ENCODE results near the gene RGS9BP. TPM values are rescaled to one million over a fixed set of nuclear protein-coding genes. Genes with fewer than 3 reads are reported as not detected.
"Not testable (repeated sequence)": the region's sequence is repeated elsewhere in the genome, so short reads cannot be mapped to it uniquely, and the experiment has no call there.

The RGS9BP gene
- total and polyA plus RNA-seq, 7 donors, result 0.04 to 0.82 (median 0.32) TPM; not detected in 3

DNA sequence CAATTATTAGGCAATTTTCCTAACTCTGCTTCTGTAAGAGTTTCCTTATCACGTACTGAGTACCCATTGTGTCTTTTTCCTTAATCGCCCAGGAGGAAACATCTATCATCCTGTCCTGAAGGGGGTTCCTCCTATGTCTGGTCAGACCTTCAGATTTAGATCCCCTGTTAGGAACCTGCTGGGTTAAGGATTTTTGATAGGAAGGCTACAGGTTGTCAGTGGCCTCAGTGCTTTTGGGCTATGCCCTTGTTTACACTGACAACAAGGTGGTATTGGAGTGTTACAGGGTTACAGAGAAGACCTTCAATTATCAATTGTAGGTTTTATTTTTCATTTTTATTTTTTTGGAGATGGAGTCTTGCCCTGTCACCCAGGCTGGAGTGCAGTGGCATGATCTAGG is 19.2 kb downstream of the RGS9BP start:
- DNase-seq; intact Hi-C loops (cut with DNase I); H3K27me3 ChIP-seq; H3K4me3 ChIP-seq; H3K9me3 ChIP-seq; H3K27ac ChIP-seq: not testable (repeated sequence)
- WGBS, 2 donors, result 45 to 74% methylated on average over 2 of the region's 2 CpGs
- Histone ChIP-seq H3K4me1 (peaks cover 0 to 47% (median 41%) of the 10 kb centered on the region in 4 donors), H3K36me3 (peaks cover 0 to 26% (median 6%) of the 10 kb centered on the region in 4 donors)

DNA sequence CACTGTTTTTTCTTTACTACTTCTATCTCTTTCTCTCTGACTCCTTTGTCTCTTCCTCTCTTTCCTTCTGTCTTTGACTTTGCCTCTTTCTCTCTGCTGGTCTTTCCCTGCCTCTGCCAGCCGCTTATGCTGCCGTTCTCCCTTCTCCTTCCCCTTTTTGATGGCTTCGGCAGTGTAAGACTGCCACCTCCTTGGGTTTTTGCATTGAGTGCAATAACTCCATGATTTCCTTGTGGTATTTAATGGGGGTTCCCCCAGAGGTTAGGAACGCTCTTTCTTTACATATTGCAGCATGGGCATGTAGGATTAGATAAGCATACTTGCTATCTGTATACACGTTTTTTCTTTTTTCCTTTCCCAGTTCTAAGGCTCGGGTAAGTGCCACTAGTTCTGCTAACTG is 19.9 kb downstream of the RGS9BP start:
- peaks cover 0 to 46% (median 39%) of the 10 kb centered on the region in 4 donors for H3K4me1 ChIP-seq
- H3K27me3 ChIP-seq; H3K27ac ChIP-seq; H3K9me3 ChIP-seq; H3K4me3 ChIP-seq; DNase-seq; intact Hi-C loops (cut with DNase I): not testable (repeated sequence)
- H3K36me3 ChIP-seq, result peaks cover 0 to 30% (median 6%) of the 10 kb centered on the region in 4 donors
- 62 to 87% methylated on average over 6 of the region's 6 CpGs for WGBS, 2 donors

DNA sequence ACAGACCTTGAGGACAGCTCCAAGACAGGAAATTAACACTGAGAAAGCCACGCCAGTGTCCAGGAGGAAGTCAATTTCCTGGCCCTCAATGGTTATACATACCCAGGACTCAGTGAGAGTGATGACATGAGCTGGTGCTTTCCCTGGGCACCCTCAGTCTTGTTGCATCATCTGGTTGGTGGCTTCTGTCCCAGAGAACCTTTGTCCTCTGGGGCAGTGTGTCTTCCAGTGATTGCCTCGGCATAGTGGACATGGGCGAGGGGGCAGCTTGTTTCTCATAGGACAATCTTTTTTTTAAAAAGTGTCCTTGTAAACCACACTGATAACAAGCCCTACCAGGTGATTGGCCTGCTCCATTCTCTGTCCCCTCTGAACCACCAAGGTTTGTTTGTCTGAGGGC is 21.1 kb downstream of the RGS9BP start:
- DNase-seq; H3K27ac ChIP-seq; H3K27me3 ChIP-seq; intact Hi-C loops (cut with DNase I); H3K9me3 ChIP-seq; H3K4me3 ChIP-seq: not testable (repeated sequence)
- peaks cover 0 to 30% (median 6%) of the 10 kb centered on the region in 4 donors for H3K36me3 ChIP-seq
- 76 to 86% methylated on average over 3 of the region's 3 CpGs for WGBS, 2 donors
- H3K4me1 ChIP-seq, result peaks cover 0 to 43% (median 31%) of the 10 kb centered on the region in 4 donors

DNA sequence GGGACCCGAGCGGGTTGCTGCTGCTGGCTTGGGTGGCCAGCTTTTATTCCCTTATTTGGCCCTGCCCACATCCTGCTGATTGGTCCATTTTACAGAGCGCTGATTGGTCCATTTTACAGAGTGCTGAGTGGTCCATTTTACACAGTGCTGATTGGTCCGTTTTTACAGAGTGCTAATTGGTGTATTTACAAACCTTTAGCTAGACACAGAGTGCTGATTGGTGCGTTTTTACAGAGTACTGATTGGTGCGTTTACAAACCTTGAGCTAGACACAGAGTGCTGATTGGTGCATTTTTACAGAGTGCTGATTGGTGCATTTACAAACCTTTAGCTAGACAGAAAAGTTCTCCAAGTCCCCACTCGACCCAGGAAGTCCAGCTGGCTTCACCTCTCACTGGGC is 24.5 kb downstream of the RGS9BP start:
- H3K27ac ChIP-seq; DNase-seq; H3K27me3 ChIP-seq; intact Hi-C loops (cut with DNase I); H3K4me3 ChIP-seq: not testable (repeated sequence)
- peaks cover 0 to 22% (median 3%) of the 10 kb centered on the region in 4 donors for H3K4me1 ChIP-seq
- peaks cover 3 to 11% (median 8%) of the 10 kb centered on the region in 4 donors for H3K9me3 ChIP-seq
- peaks cover 0 to 43% (median 8%) of the 10 kb centered on the region in 4 donors for H3K36me3 ChIP-seq
- 96 to 97% methylated on average over 7 of the region's 7 CpGs for WGBS, 2 donors

DNA sequence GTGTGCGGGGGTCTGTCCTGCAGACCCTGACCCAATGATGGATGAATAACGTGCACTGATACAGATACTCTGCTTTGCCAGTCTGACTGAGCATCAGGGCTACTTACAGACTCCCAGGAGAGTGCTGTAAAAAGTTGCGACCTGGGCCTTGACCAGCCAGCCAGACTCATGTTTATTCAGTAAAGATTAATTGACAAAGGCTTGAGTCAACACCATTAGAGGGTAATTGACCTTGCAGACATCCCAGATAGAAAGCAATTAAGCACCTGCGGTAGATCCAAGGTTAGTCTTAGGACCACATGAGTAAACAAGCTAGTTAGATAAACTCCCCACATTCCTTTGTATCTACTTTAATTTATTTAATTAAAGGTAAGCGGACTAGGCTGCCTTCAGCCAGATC is 26.4 kb downstream of the RGS9BP start:
- H3K9me3 ChIP-seq, result peaks cover 3 to 11% (median 8%) of the 10 kb centered on the region in 4 donors
- peaks cover 0 to 46% (median 8%) of the 10 kb centered on the region in 4 donors for H3K36me3 ChIP-seq
- no peak for DNase-seq
- peaks cover 0 to 13% (median 0%) of the 10 kb centered on the region in 4 donors for H3K4me1 ChIP-seq
- H3K27ac ChIP-seq, result no peak overlapping the region
- intact Hi-C loops (cut with DNase I), result no loop called here
- 36 to 74% methylated on average over 5 of the region's 5 CpGs for WGBS, 2 donors
- no peak overlapping the region for H3K4me3 ChIP-seq
- TF ChIP-seq POLR2A (IDR thresholded peaks at IDR 0.05) (no peak), POLR2AphosphoS5 (IDR thresholded peaks at IDR 0.05) (no peak), EP300 (IDR thresholded peaks at IDR 0.05) (no peak)
- TF ChIP-seq, protein P1, sequence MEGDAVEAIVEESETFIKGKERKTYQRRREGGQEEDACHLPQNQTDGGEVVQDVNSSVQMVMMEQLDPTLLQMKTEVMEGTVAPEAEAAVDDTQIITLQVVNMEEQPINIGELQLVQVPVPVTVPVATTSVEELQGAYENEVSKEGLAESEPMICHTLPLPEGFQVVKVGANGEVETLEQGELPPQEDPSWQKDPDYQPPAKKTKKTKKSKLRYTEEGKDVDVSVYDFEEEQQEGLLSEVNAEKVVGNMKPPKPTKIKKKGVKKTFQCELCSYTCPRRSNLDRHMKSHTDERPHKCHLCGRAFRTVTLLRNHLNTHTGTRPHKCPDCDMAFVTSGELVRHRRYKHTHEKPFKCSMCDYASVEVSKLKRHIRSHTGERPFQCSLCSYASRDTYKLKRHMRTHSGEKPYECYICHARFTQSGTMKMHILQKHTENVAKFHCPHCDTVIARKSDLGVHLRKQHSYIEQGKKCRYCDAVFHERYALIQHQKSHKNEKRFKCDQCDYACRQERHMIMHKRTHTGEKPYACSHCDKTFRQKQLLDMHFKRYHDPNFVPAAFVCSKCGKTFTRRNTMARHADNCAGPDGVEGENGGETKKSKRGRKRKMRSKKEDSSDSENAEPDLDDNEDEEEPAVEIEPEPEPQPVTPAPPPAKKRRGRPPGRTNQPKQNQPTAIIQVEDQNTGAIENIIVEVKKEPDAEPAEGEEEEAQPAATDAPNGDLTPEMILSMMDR (IDR thresholded peaks at IDR 0.05), result no peak
- no peaks in the 10 kb centered on the region for H3K27me3 ChIP-seq

DNA sequence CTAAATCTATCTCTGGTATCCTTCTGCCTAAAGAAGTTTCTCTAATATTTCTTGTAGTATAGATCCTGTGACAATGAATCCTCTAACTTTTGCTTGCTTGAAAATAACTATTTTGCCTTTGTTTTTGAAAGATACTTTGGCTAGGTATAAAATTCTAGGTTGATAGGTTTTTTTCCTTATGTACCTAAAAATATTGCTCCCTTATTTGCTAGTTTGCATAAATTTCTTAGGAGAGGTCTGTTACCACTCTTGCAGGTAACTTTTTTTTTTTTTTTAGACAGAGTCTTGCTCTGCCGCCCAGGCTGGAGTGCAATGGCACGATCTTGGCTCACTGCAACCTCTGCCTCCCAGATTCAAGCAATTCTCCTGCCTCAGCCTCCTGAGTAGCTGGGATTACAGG is 28.4 kb downstream of the RGS9BP start:
- 96 to 100% methylated on average over 2 of the region's 2 CpGs for WGBS, 2 donors

DNA sequence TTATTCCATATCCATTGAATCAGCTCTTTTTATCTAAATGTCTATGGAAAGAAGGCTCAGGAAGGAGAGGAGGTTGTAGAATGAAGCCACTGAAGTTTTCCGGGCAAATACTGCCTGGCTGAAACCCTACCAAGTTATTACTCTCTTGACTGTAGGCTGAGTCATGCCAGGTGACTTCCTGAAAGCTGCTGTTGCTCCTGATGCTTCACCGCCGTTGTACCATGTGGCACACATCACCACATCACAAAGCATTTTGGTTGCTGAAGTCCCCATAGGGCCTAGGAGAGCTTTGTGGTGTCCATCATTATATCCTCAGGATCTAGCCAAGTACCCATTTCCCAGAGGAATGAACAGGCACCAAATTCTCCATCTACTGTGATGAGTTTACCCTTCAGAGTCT is 32.8 kb downstream of the RGS9BP start:
- TF ChIP-seq POLR2AphosphoS5 (IDR thresholded peaks at IDR 0.05), result no peak
- TF ChIP-seq, protein P1 (IDR thresholded peaks at IDR 0.05), result no peak
- TF ChIP-seq EP300 (IDR thresholded peaks at IDR 0.05), result no peak
- TF ChIP-seq POLR2A (IDR thresholded peaks at IDR 0.05), result no peak
- 55 to 80% methylated on average over 3 of the region's 3 CpGs for WGBS, 2 donors

More for the DNA sequence above, 28.4 kb downstream of the RGS9BP start:
- H3K27ac ChIP-seq; H3K27me3 ChIP-seq; H3K4me3 ChIP-seq; DNase-seq; intact Hi-C loops (cut with DNase I): not testable (repeated sequence)
- Histone ChIP-seq H3K4me1 (peaks cover 0 to 13% (median 0%) of the 10 kb centered on the region in 4 donors), H3K36me3 (peaks cover 0 to 35% (median 3%) of the 10 kb centered on the region in 4 donors), H3K9me3 (peaks cover 3 to 11% (median 8%) of the 10 kb centered on the region in 4 donors)

More for the DNA sequence above, 32.8 kb downstream of the RGS9BP start:
- intact Hi-C loops (cut with DNase I), result no loop called here
- no peaks in the 10 kb centered on the region for H3K4me1 ChIP-seq
- no peak for DNase-seq
- H3K27ac ChIP-seq, result no peak overlapping the region
- peaks cover 3 to 10% (median 8%) of the 10 kb centered on the region in 4 donors for H3K9me3 ChIP-seq
- H3K36me3 ChIP-seq, result peaks cover 0 to 61% (median 6%) of the 10 kb centered on the region in 4 donors
- H3K4me3 ChIP-seq, result no peak overlapping the region
- no peaks in the 10 kb centered on the region for H3K27me3 ChIP-seq
